ENCODE measurements around the gene A2M.

A2M gene

GRCh38 chr12:9071969-9072368 is 43.8 kb downstream of the A2M start:
- no peak overlapping the region for H3K27ac ChIP-seq (ENCODE audit: low read length)
- H3K27me3 ChIP-seq (replicated peaks; ENCODE audit: insufficient read depth, low read length): no peaks in the 10 kb centered on the region
- H3K36me3 ChIP-seq (replicated peaks; ENCODE audit: insufficient read depth, low read length): no peaks in the 10 kb centered on the region
- H3K4me1 ChIP-seq (ENCODE audit: low read length): no peaks in the 10 kb centered on the region
- no peak for TF ChIP-seq EZH2phosphoT487 (IDR thresholded peaks at IDR 0.05; ENCODE audit: low read length)
- no peak for TF ChIP-seq EZH2 (optimal IDR thresholded peaks at IDR 0.05; ENCODE audit: low read depth, low read length)
- TF ChIP-seq, protein P1, sequence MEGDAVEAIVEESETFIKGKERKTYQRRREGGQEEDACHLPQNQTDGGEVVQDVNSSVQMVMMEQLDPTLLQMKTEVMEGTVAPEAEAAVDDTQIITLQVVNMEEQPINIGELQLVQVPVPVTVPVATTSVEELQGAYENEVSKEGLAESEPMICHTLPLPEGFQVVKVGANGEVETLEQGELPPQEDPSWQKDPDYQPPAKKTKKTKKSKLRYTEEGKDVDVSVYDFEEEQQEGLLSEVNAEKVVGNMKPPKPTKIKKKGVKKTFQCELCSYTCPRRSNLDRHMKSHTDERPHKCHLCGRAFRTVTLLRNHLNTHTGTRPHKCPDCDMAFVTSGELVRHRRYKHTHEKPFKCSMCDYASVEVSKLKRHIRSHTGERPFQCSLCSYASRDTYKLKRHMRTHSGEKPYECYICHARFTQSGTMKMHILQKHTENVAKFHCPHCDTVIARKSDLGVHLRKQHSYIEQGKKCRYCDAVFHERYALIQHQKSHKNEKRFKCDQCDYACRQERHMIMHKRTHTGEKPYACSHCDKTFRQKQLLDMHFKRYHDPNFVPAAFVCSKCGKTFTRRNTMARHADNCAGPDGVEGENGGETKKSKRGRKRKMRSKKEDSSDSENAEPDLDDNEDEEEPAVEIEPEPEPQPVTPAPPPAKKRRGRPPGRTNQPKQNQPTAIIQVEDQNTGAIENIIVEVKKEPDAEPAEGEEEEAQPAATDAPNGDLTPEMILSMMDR (IDR thresholded peaks at IDR 0.05; ENCODE audit: low read length): no peak
- DNase-seq: no peak
- no peak overlapping the region for H2AFZ ChIP-seq (ENCODE audit: low read length)
- H3K79me2 ChIP-seq (ENCODE audit: low read length): no peaks in the 10 kb centered on the region
- H3K9ac ChIP-seq (ENCODE audit: low read length): no peak overlapping the region
- no peaks in the 10 kb centered on the region for H4K20me1 ChIP-seq (ENCODE audit: insufficient read depth, low read length)
- H3K9me2 ChIP-seq (replicated peaks; ENCODE audit: insufficient read depth, low read length): no peaks in the 10 kb centered on the region
- no peaks in the 10 kb centered on the region for H3K9me3 ChIP-seq (replicated peaks; ENCODE audit: insufficient read depth, low read length)
- H3F3A ChIP-seq (ENCODE audit: insufficient read depth, low read length): no peaks in the 10 kb centered on the region
- no peak overlapping the region for H3K4me2 ChIP-seq (ENCODE audit: low read depth, low read length)
- H3K4me3 ChIP-seq (ENCODE audit: low read length): no peak overlapping the region

- Histone ChIP-seq H3K79me2 (ENCODE audit: low read length) (no peaks in the 10 kb centered on the region), H3K4me3 (ENCODE audit: low read length) (no peak overlapping the region), H4K20me1 (ENCODE audit: insufficient read depth, low read length) (no peaks in the 10 kb centered on the region), H3K4me1 (ENCODE audit: low read length) (no peaks in the 10 kb centered on the region), H3K36me3 (replicated peaks; ENCODE audit: insufficient read depth, low read length) (no peaks in the 10 kb centered on the region), H3K9me2 (replicated peaks; ENCODE audit: insufficient read depth, low read length) (no peaks in the 10 kb centered on the region), H2AFZ (ENCODE audit: low read length) (no peak overlapping the region), H3K9ac (ENCODE audit: low read length) (no peak overlapping the region), H3K27ac (ENCODE audit: low read length) (no peak overlapping the region), H3F3A (ENCODE audit: insufficient read depth, low read length) (no peaks in the 10 kb centered on the region), H3K9me3 (replicated peaks; ENCODE audit: insufficient read depth, low read length) (no peaks in the 10 kb centered on the region), H3K27me3 (replicated peaks; ENCODE audit: insufficient read depth, low read length) (no peaks in the 10 kb centered on the region), H3K4me2 (ENCODE audit: low read depth, low read length) (no peak overlapping the region)
- no peak for TF ChIP-seq EZH2phosphoT487 (IDR thresholded peaks at IDR 0.05; ENCODE audit: low read length)
- TF ChIP-seq, protein P1 (IDR thresholded peaks at IDR 0.05; ENCODE audit: low read length): no peak
- TF ChIP-seq EZH2 (optimal IDR thresholded peaks at IDR 0.05; ENCODE audit: low read depth, low read length): no peak
- no peak for DNase-seq
Measured at GRCh38 chr12:9071518-9071917, 44.2 kb downstream of the A2M start.

DNA sequence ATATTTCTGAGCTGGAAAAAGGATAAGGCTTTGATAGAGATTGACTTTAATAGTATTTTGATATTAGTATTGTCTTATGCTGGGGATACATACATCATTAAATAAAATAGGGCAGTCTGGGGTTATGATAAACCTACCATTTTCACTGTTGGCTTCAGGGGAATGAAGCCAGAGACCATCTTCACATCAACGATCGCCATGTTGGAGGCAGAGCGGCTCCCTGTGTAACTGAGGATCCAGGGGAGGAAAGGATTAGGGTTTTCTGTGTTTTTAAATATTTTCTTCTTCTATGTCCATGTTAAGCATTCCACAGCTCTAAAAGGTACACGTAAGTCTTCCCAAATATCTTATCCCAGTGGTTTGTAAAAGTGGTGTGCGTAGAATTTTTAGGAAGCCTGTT is 45.4 kb downstream of the A2M start:
- Histone ChIP-seq H3K27me3 (replicated peaks; ENCODE audit: insufficient read depth, low read length) (no peaks in the 10 kb centered on the region), H3F3A (ENCODE audit: insufficient read depth, low read length) (no peaks in the 10 kb centered on the region), H3K36me3 (replicated peaks; ENCODE audit: insufficient read depth, low read length) (no peaks in the 10 kb centered on the region), H4K20me1 (ENCODE audit: insufficient read depth, low read length) (no peaks in the 10 kb centered on the region), H3K4me2 (ENCODE audit: low read depth, low read length) (no peak overlapping the region), H3K79me2 (ENCODE audit: low read length) (no peaks in the 10 kb centered on the region), H3K9ac (ENCODE audit: low read length) (no peak overlapping the region), H3K9me2 (replicated peaks; ENCODE audit: insufficient read depth, low read length) (no peaks in the 10 kb centered on the region), H3K9me3 (replicated peaks; ENCODE audit: insufficient read depth, low read length) (no peaks in the 10 kb centered on the region), H3K27ac (ENCODE audit: low read length) (no peak overlapping the region), H2AFZ (ENCODE audit: low read length) (no peak overlapping the region), H3K4me1 (ENCODE audit: low read length) (no peaks in the 10 kb centered on the region), H3K4me3 (ENCODE audit: low read length) (no peak overlapping the region)
- TF ChIP-seq EZH2phosphoT487 (IDR thresholded peaks at IDR 0.05; ENCODE audit: low read length) (no peak), EZH2 (optimal IDR thresholded peaks at IDR 0.05; ENCODE audit: low read depth, low read length) (no peak)
- TF ChIP-seq, protein P1 (IDR thresholded peaks at IDR 0.05; ENCODE audit: low read length): no peak
- DNase-seq: no peak
